ENCODE measurements around the gene MTMR11.

The MTMR11 gene

GRCh38 chr1:149923626-149924025 lies 13.1 kb downstream of the MTMR11 start:
- no peaks in the 10 kb centered on the region for H3K27me3 Mint-ChIP-seq (ENCODE audit: low read depth)
- no peaks in the 10 kb centered on the region for H3K9me3 Mint-ChIP-seq
- H3K36me3 Mint-ChIP-seq (ENCODE audit: low read depth), result peaks cover 48% of the 10 kb centered on the region

GRCh38 chr1:149917571-149918144 lies 19.0 kb downstream of the MTMR11 start, which contains the start of gene SV2A:
SV2A (minus strand) TSS chr1:149917844; CDS start chr1:149913840, 4,004 bp downstream.
- no peaks in the 10 kb centered on the region for H3K9me3 Mint-ChIP-seq
- peaks cover 33% of the 10 kb centered on the region for H3K4me1 Mint-ChIP-seq
- H3K27me3 Mint-ChIP-seq (ENCODE audit: low read depth), result no peaks in the 10 kb centered on the region
- peak within 1 kb of the TSS; percentile 21 to 50 (median 45) for H3K27ac Mint-ChIP-seq
- TF ChIP-seq CTCF (IDR thresholded peaks at IDR 0.05; ENCODE audit: unreplicated experiment in 3 of 3), result no peak
- peak within 1 kb of the TSS; percentile 77 to 93 (median 93) for H3K4me3 Mint-ChIP-seq
- H3K36me3 Mint-ChIP-seq (ENCODE audit: low read depth), result peaks cover 20% of the 10 kb centered on the region

More at GRCh38 chr1:149923626-149924025, 13.1 kb downstream of the MTMR11 start:
- TF ChIP-seq CTCF (IDR thresholded peaks at IDR 0.05; ENCODE audit: unreplicated experiment in 3 of 3), result no peak
- peaks cover 24% of the 10 kb centered on the region for H3K4me1 Mint-ChIP-seq
- peak overlapping the region; percentile 51 to 77 (median 59) for H3K4me3 Mint-ChIP-seq
- peak overlapping the region in 1 of 3 experiments; percentile 63 for H3K27ac Mint-ChIP-seq

GRCh38 chr1:149916898-149917252 lies 19.8 kb downstream of the MTMR11 start:
- H3K4me3 Mint-ChIP-seq, result peak overlapping the region; percentile 77 to 93 (median 93)
- no peaks in the 10 kb centered on the region for H3K27me3 Mint-ChIP-seq (ENCODE audit: low read depth)
- peak overlapping the region in 1 of 3 experiments; percentile 11 for H3K27ac Mint-ChIP-seq
- no peaks in the 10 kb centered on the region for H3K9me3 Mint-ChIP-seq
- H3K36me3 Mint-ChIP-seq (ENCODE audit: low read depth), result peaks cover 18% of the 10 kb centered on the region
- peaks cover 33% of the 10 kb centered on the region for H3K4me1 Mint-ChIP-seq
- TF ChIP-seq CTCF (IDR thresholded peaks at IDR 0.05; ENCODE audit: unreplicated experiment in 3 of 3), result no peak

- Mint-ChIP-seq H3K27me3 (ENCODE audit: low read depth) (no peaks in the 10 kb centered on the region), H3K4me3 (peak overlapping the region; percentile 77 to 93 (median 93)), H3K4me1 (peaks cover 33% of the 10 kb centered on the region), H3K9me3 (no peaks in the 10 kb centered on the region), H3K36me3 (ENCODE audit: low read depth) (peaks cover 19% of the 10 kb centered on the region), H3K27ac (peak overlapping the region in 2 of 3 experiments; percentile 46 to 81)
- TF ChIP-seq CTCF (IDR thresholded peaks at IDR 0.05; ENCODE audit: unreplicated experiment in 3 of 3), result no peak
These were observed 20.3 kb downstream of the MTMR11 start for GRCh38 chr1:149916193-149916897.

- Mint-ChIP-seq H3K9me3 (no peaks in the 10 kb centered on the region), H3K27ac (peak overlapping the region in 2 of 3 experiments; percentile 46 to 81), H3K4me3 (peak overlapping the region; percentile 77 to 93 (median 93)), H3K27me3 (ENCODE audit: low read depth) (no peaks in the 10 kb centered on the region), H3K4me1 (peaks cover 33% of the 10 kb centered on the region), H3K36me3 (ENCODE audit: low read depth) (peaks cover 25% of the 10 kb centered on the region)
- no peak for TF ChIP-seq CTCF (IDR thresholded peaks at IDR 0.05; ENCODE audit: unreplicated experiment in 3 of 3)
These were observed 21.1 kb downstream of the MTMR11 start for GRCh38 chr1:149915429-149916192.

Data from nephron (organoid).